CD4-positive, alpha-beta T cell treated with Interferon alpha-2 for 1 hour (primary cell): ENCODE data around the gene FAM219B.
"Not testable (repeated sequence)": the region's sequence is repeated elsewhere in the genome, so short reads cannot be mapped to it uniquely, and the experiment has no call there.

Experiments
- DNase-seq, 2 donors: peaks; one replicate each; pipeline ENCODE4 v3.0.0-alpha.2; 2020 to 2022

The FAM219B gene

GRCh38 chr15:74906450-74907162, at the start of gene FAM219B:
Gene FAM219B (minus strand): TSS chr15:74906851. CDS start chr15:74906800, 51 bp downstream.
- peak; percentile 80 to 81 for DNase-seq

GRCh38 chr15:74955796-74956647, 49.4 kb upstream of the FAM219B start:
- peak; percentile 60 to 68 for DNase-seq

- no peak for DNase-seq
These were observed 48.4 kb upstream of the FAM219B start for GRCh38 chr15:74955017-74955416.

GRCh38 chr15:74954515-74954914, 47.9 kb upstream of the FAM219B start:
- no peak for DNase-seq

- DNase-seq = no peak
These were observed 44.4 kb upstream of the FAM219B start for GRCh38 chr15:74951006-74951405.

GRCh38 chr15:74950078-74950908, 43.6 kb upstream of the FAM219B start:
- DNase-seq = peak; percentile 75 to 85

GRCh38 chr15:74937590-74938371, 31.1 kb upstream of the FAM219B start, which contains the start of gene COX5A:
Gene COX5A (minus strand): TSS chr15:74938073. CDS start chr15:74938014, 59 bp downstream.
- peak; percentile 93 to 94 for DNase-seq

GRCh38 chr15:74937272-74937589, 30.6 kb upstream of the FAM219B start:
- DNase-seq = no peak

GRCh38 chr15:74935193-74935592, 28.5 kb upstream of the FAM219B start:
- not testable (repeated sequence) for DNase-seq

- DNase-seq = no peak
These were observed 26.9 kb upstream of the FAM219B start for GRCh38 chr15:74933573-74933972.

- no peak for DNase-seq
These were observed 22.1 kb upstream of the FAM219B start for GRCh38 chr15:74928771-74929198.

- DNase-seq = no peak
These were observed 17.9 kb upstream of the FAM219B start for GRCh38 chr15:74924525-74924924.

GRCh38 chr15:74920456-74920855, 13.8 kb upstream of the FAM219B start:
- DNase-seq = no peak

- DNase-seq = no peak
These were observed 11.0 kb upstream of the FAM219B start for GRCh38 chr15:74917676-74918075.

GRCh38 chr15:74913799-74914198, 7.1 kb upstream of the FAM219B start:
- DNase-seq = not testable (repeated sequence)

- no peak for DNase-seq
These were observed 6.4 kb upstream of the FAM219B start for GRCh38 chr15:74913041-74913440.

- no peak for DNase-seq
These were observed 2.0 kb upstream of the FAM219B start for GRCh38 chr15:74908635-74909034.

GRCh38 chr15:74907163-74907870, 666 bp upstream of the FAM219B start:
- no peak for DNase-seq

GRCh38 chr15:74906067-74906449, 593 bp downstream of the FAM219B start:
- no peak for DNase-seq

GRCh38 chr15:74904190-74904805, 2.4 kb downstream of the FAM219B start:
- no peak for DNase-seq

- no peak for DNase-seq
These were observed 3.0 kb downstream of the FAM219B start for GRCh38 chr15:74903676-74904075.
